A549 (cell line): ENCODE data around the gene SLC38A4. TPM values are rescaled to one million over a fixed set of nuclear protein-coding genes. Genes with fewer than 3 reads are reported as not detected.

Source experiments
- ATAC-seq, 2 experiments: fragments of 200-7000 bp in 1 of 2; fragments of >200 bp in 1 of 2; cut with Nextera tagmentation in 1 of 2; cut with Tn5 transposase in 1 of 2; 3 replicates each; pipeline versions ENCODE4 v1.8.0 to v1.9.1; 2018 to 2020; ENCODE audit warnings: mild to moderate bottlenecking in 1 of 2, moderate library complexity in 1 of 2
- CTCF ChIA-PET: fragments of 300-600 bp; sonication (Branson Sonifier 250); formaldehyde crosslinking; extraction: SDS; loops from one replicate; lab custom pipeline; 2021; ENCODE audit warnings: antibody characterized with exemption, inconsistent platforms; lab: Yijun Ruan, JAX
- POLR2A ChIA-PET: fragments of 350-600 bp; formaldehyde crosslinking; extraction: SDS; loops from one replicate; lab custom pipeline; 2021; ENCODE audit warnings: antibody characterized with exemption, inconsistent platforms; lab: Yijun Ruan, JAX
- DNase-seq, 2 experiments: peaks; one replicate each; pipeline versions ENCODE4 v3.0.0 to v3.0.0-alpha.2; 2011 to 2016; ENCODE audit warnings: low read depth in 1 of 2, low spot score in 1 of 2
- FAIRE-seq: peaks from 2 replicates; lab custom pipeline; 2011; peaks lifted over from hg19 to GRCh38; lab: Jason Lieb, UNC
- H3K27ac ChIP-seq, 2 experiments: fragments of >200 bp; sonication (Bioruptor Twin); formaldehyde crosslinking; 3 replicates each; pipeline ENCODE4 v1.5.1; 2016 to 2017
- H3K4me1 ChIP-seq: fragments of >200 bp; sonication (Bioruptor Twin); formaldehyde crosslinking; 3 replicates; pipeline ENCODE4 v1.6.1; 2016
- H3K4me2 ChIP-seq: fragments of >200 bp; sonication (Bioruptor Twin); formaldehyde crosslinking; 3 replicates; pipeline ENCODE4 v1.6.1; 2016
- H3K4me3 ChIP-seq: fragments of >200 bp; sonication (Bioruptor Twin); formaldehyde crosslinking; 3 replicates; pipeline ENCODE4 v1.5.1; 2016
- H3K9me3 ChIP-seq: fragments of >200 bp; sonication (Bioruptor Twin); formaldehyde crosslinking; 3 replicates; pipeline ENCODE4 v1.6.1; 2016
- BCL3 ChIP-seq: fragments of >200 bp; sonication (Bioruptor Twin); formaldehyde crosslinking; IDR thresholded peaks from 3 replicates; pipeline ENCODE4 v1.6.1; 2016
- CBX8 ChIP-seq: fragments of 200-600 bp; sonication (generic); IDR thresholded peaks from 2 replicates; pipeline ENCODE4 v1.6.1; 2016
- CHD4 ChIP-seq: fragments of 200-600 bp; sonication (generic); IDR thresholded peaks from 2 replicates; pipeline ENCODE4 v1.6.1; 2016; ENCODE audit warnings: antibody characterized with exemption, mild to moderate bottlenecking, borderline replicate concordance
- EHF ChIP-seq: fragments of 250-450 bp; sonication (Bioruptor Pico); IDR thresholded peaks from 2 replicates; pipeline ENCODE4 v1.5.0; 2020; ENCODE audit warnings: mild to moderate bottlenecking
- FOSB ChIP-seq: fragments of 250-450 bp; sonication (Bioruptor Pico); IDR thresholded peaks from 2 replicates; pipeline ENCODE4 v1.5.0; 2020; ENCODE audit warnings: mild to moderate bottlenecking, moderate library complexity
- FOSL2 ChIP-seq, 2 experiments: fragments of 450-650 bp in 1 of 2; fragments of >200 bp in 1 of 2; sonication (Bioruptor Twin) in 1 of 2; formaldehyde crosslinking; IDR thresholded peaks; 2 replicates each; pipeline versions ENCODE4 v1.5.0 to v1.6.1; 2016 to 2020; ENCODE audit warnings: mild to moderate bottlenecking in 1 of 2, moderate library complexity in 1 of 2
- FOXS1 ChIP-seq: fragments of 250-450 bp; sonication (Bioruptor Pico); IDR thresholded peaks from 2 replicates; pipeline ENCODE4 v1.5.0; 2020; ENCODE audit warnings: mild to moderate bottlenecking, moderate library complexity
- HMGXB4 ChIP-seq: fragments of 250-450 bp; sonication (Bioruptor Pico); IDR thresholded peaks from 2 replicates; pipeline ENCODE4 v1.5.0; 2021; ENCODE audit warnings: mild to moderate bottlenecking, moderate library complexity, borderline replicate concordance
- HOXA7 ChIP-seq: fragments of 250-450 bp; sonication (Bioruptor Pico); IDR thresholded peaks from 2 replicates; pipeline ENCODE4 v1.5.0; 2020; ENCODE audit warnings: mild to moderate bottlenecking, moderate library complexity
- HOXB5 ChIP-seq: fragments of 250-450 bp; sonication (Bioruptor Pico); IDR thresholded peaks from 2 replicates; pipeline ENCODE4 v1.5.0; 2020; ENCODE audit warnings: mild to moderate bottlenecking, moderate library complexity
- JUNB ChIP-seq: fragments of >200 bp; sonication (Bioruptor Twin); formaldehyde crosslinking; IDR thresholded peaks from 2 replicates; pipeline ENCODE4 v1.6.1; 2016
- KDM5A ChIP-seq: fragments of 200-600 bp; sonication (generic); IDR thresholded peaks from 2 replicates; pipeline ENCODE4 v1.6.1; 2016; ENCODE audit warnings: antibody characterized with exemption, mild to moderate bottlenecking
- MAX ChIP-seq: IDR thresholded peaks from 2 replicates; pipeline ENCODE4 v1.6.1; 2012
- MYC ChIP-seq: IDR thresholded peaks from 2 replicates; pipeline ENCODE4 v1.6.1; 2012; ENCODE audit warnings: mild to moderate bottlenecking, inconsistent platforms, low read length, improper control_type of control experiment, borderline replicate concordance
- NPAS2 ChIP-seq: fragments of 250-450 bp; sonication (Bioruptor Pico); IDR thresholded peaks from 2 replicates; pipeline ENCODE4 v1.8.0; 2022; ENCODE audit warnings: mild to moderate bottlenecking, moderate library complexity, borderline replicate concordance
- POLR2AphosphoS2 ChIP-seq: conservative IDR thresholded peaks from 2 replicates; pipeline ENCODE4 v1.6.1; 2012; ENCODE audit warnings: low read length, improper control_type of control experiment, inconsistent platforms
- RAD21 ChIP-seq, 2 experiments: fragments of >200 bp in 1 of 2; sonication (Bioruptor Twin) in 1 of 2; formaldehyde crosslinking in 1 of 2; IDR thresholded peaks in 1 of 2; conservative IDR thresholded peaks in 1 of 2; 2 replicates in 1 of 2; 3 replicates in 1 of 2; pipeline ENCODE4 v1.6.1; 2012 to 2018; ENCODE audit warnings: inconsistent platforms in 1 of 2
- TP53 ChIP-seq: fragments of 250-450 bp; sonication (Bioruptor Pico); IDR thresholded peaks from 2 replicates; pipeline ENCODE4 v1.5.0; 2021; ENCODE audit warnings: mild to moderate bottlenecking, moderate library complexity
- ZFP36 ChIP-seq: fragments of 450-650 bp; IDR thresholded peaks from 2 replicates; pipeline ENCODE4 v1.6.1; 2014; ENCODE audit warnings: borderline replicate concordance; ENCODE audit not compliant: partially characterized antibody
- ZNF302 ChIP-seq: fragments of 250-450 bp; sonication (Bioruptor Pico); IDR thresholded peaks from 2 replicates; pipeline ENCODE4 v1.9.0; 2021; ENCODE audit warnings: inconsistent platforms, mild to moderate bottlenecking, moderate library complexity
- WGBS: methylation state at CpG from one replicate; pipeline ENCODE4 v1.1.6; 2017; ENCODE audit errors: missing lambda C conversion rate; 5-methylcytosine and 5-hydroxymethylcytosine counted together
- polyA plus RNA-seq, 4 experiments: library from polyadenylated mRNA; depleted of rRNA in 3 of 4; stranded (reverse); fragments of >200 nt; fragmentation: RNase III in 1 of 4; extraction: RNeasy Plus Mini Kit Qiagen cat#74134 plus additional on column Dnase treatment in 1 of 4; gene quantifications; 2 replicates in 3 of 4; 3 replicates in 1 of 4; pipeline ENCODE4 v1.2.3, GENCODE V29; 2011 to 2017

Gene SLC38A4
- polyA plus RNA-seq, 2 of the 4 experiments (the other 2 are of a cell fraction) = 0.09 to 0.30 TPM

GRCh38 chr12:46800160-46800559 is 25.6 kb downstream of the SLC38A4 start:
- WGBS = 51% methylated on average over 4 of the region's 4 CpGs
- TF ChIP-seq RAD21 (conservative IDR thresholded peaks at IDR 0.05 in 1 of 2, IDR thresholded peaks at IDR 0.05 in 1 of 2) = no peak
- no peak for TF ChIP-seq ZFP36
- TF ChIP-seq TP53 (CRISPR knock-in tag) = no peak
- no peak for TF ChIP-seq MAX
- no peak for TF ChIP-seq KDM5A
- TF ChIP-seq HOXB5 (CRISPR knock-in tag) = no peak
- no peak for TF ChIP-seq NPAS2
- no peak for TF ChIP-seq FOXS1 (CRISPR knock-in tag)
- no peak for TF ChIP-seq FOSL2 (IDR thresholded peaks at IDR 0.05)
- no peak for TF ChIP-seq FOSL2 (CRISPR knock-in tag; IDR thresholded peaks at IDR 0.05)
- no peak for TF ChIP-seq HOXA7 (CRISPR knock-in tag)
- no peak for TF ChIP-seq FOSB (CRISPR knock-in tag)
- no peaks in the 10 kb centered on the region for H3K9me3 ChIP-seq
- no peaks in the 10 kb centered on the region for H3K4me1 ChIP-seq
- ChIA-PET CTCF (no interaction called here), POLR2A (no interaction called here)
- no peak for FAIRE-seq
- ATAC-seq = no peak
- no peak overlapping the region for H3K27ac ChIP-seq
- no peak overlapping the region for H3K4me2 ChIP-seq
- no peak for DNase-seq
- no peak overlapping the region for H3K4me3 ChIP-seq

GRCh38 chr12:46798648-46799047 is 27.1 kb downstream of the SLC38A4 start:
- no peaks in the 10 kb centered on the region for H3K9me3 ChIP-seq
- DNase-seq = no peak
- H3K4me3 ChIP-seq = no peak overlapping the region
- no peak for ATAC-seq
- no peaks in the 10 kb centered on the region for H3K4me1 ChIP-seq
- no peak overlapping the region for H3K27ac ChIP-seq
- ChIA-PET POLR2A (no interaction called here), CTCF (no interaction called here)
- H3K4me2 ChIP-seq = no peak overlapping the region
- 81% methylated on average over 2 of the region's 2 CpGs for WGBS
- TF ChIP-seq EHF (no peak), BCL3 (no peak), ZNF302 (CRISPR knock-in tag) (no peak), CBX8 (no peak), CHD4 (no peak), HMGXB4 (CRISPR knock-in tag) (no peak), KDM5A (no peak), JUNB (no peak), NPAS2 (no peak), POLR2AphosphoS2 (no peak), FOSL2 (IDR thresholded peaks at IDR 0.05) (no peak), FOSL2 (CRISPR knock-in tag; IDR thresholded peaks at IDR 0.05) (no peak)
- FAIRE-seq = no peak

GRCh38 chr12:46798056-46798455 is 27.7 kb downstream of the SLC38A4 start:
- Histone ChIP-seq H3K4me3 (no peak overlapping the region), H3K9me3 (no peaks in the 10 kb centered on the region), H3K4me2 (no peak overlapping the region), H3K4me1 (no peaks in the 10 kb centered on the region), H3K27ac (no peak overlapping the region)
- 25% methylated on average over 2 of the region's 2 CpGs for WGBS
- ATAC-seq (no peak), FAIRE-seq (no peak), DNase-seq (no peak)
- POLR2A ChIA-PET = no interaction called here
- TF ChIP-seq FOXS1 (CRISPR knock-in tag) (no peak), MYC (no peak)
- CTCF ChIA-PET = no interaction called here
